OCI-LY1 (cell line): ENCODE data around the gene PTPRT.

Experiments
- H2AFZ ChIP-seq: fragments of 200-600 bp; sonication (generic), shearing (Covaris generic); 2 replicates; pipeline ENCODE4 v1.6.0; 2014; ENCODE audit warnings: antibody characterized with exemption, mild to moderate bottlenecking, low read length
- H3F3A ChIP-seq: fragments of 200-600 bp; sonication (generic), shearing (Covaris generic); 2 replicates; pipeline ENCODE4 v1.6.0; 2014; ENCODE audit warnings: mild to moderate bottlenecking, antibody characterized with exemption, low read length, moderate library complexity; ENCODE audit not compliant: insufficient read depth
- H3K27ac ChIP-seq: fragments of 200-600 bp; sonication (generic); 2 replicates; pipeline ENCODE4 v1.5.1; 2014; ENCODE audit warnings: low read length, mixed run types, mild to moderate bottlenecking, low read depth; ENCODE audit not compliant: poor library complexity, severe bottlenecking
- H3K27me3 ChIP-seq: fragments of 200-600 bp; sonication (generic); 2 replicates; pipeline ENCODE4 v1.6.0; 2014; ENCODE audit warnings: antibody characterized with exemption, mild to moderate bottlenecking, low read length, moderate library complexity; ENCODE audit not compliant: insufficient read depth
- H3K36me3 ChIP-seq: fragments of 200-600 bp; sonication (generic); 2 replicates; pipeline ENCODE4 v1.6.1; 2014; ENCODE audit warnings: mild to moderate bottlenecking, antibody characterized with exemption, low read length, moderate library complexity, mixed read lengths; ENCODE audit not compliant: insufficient read depth
- H3K4me1 ChIP-seq: fragments of 200-600 bp; sonication (generic); 2 replicates; pipeline ENCODE4 v1.5.1; 2014; ENCODE audit warnings: mild to moderate bottlenecking, low read length, moderate library complexity; ENCODE audit not compliant: insufficient read depth, severe bottlenecking
- H3K4me2 ChIP-seq: fragments of 200-600 bp; sonication (generic), shearing (Covaris generic); 2 replicates; pipeline ENCODE4 v1.6.1; 2014; ENCODE audit warnings: low read length
- H3K4me3 ChIP-seq: fragments of 200-600 bp; sonication (generic); 2 replicates; pipeline ENCODE4 v1.5.1; 2014; ENCODE audit warnings: low read length, low read depth, mild to moderate bottlenecking, mixed read lengths; ENCODE audit not compliant: poor library complexity, severe bottlenecking
- H3K79me2 ChIP-seq: fragments of 200-600 bp; shearing (Covaris generic); 2 replicates; pipeline ENCODE4 v1.6.1; 2016; ENCODE audit warnings: mixed run types, low read length, mixed read lengths; ENCODE audit not compliant: insufficient read depth
- H3K9ac ChIP-seq: fragments of 200-600 bp; sonication (generic), shearing (Covaris generic); 2 replicates; pipeline ENCODE4 v1.6.1; 2014; ENCODE audit warnings: mild to moderate bottlenecking, low read length, mixed read lengths
- H3K9me2 ChIP-seq: fragments of 200-600 bp; sonication (generic), shearing (Covaris generic); 2 replicates; pipeline ENCODE4 v1.6.1; 2014; ENCODE audit warnings: low read depth, mild to moderate bottlenecking, low read length, mixed read lengths
- H3K9me3 ChIP-seq: fragments of 200-600 bp; shearing (Covaris generic); 2 replicates; pipeline ENCODE4 v1.6.1; 2014; ENCODE audit warnings: low read length, mixed read lengths
- H4K20me1 ChIP-seq: fragments of 200-600 bp; sonication (generic), shearing (Covaris generic); 2 replicates; pipeline ENCODE4 v1.6.0; 2016; ENCODE audit warnings: mild to moderate bottlenecking, low read length; ENCODE audit not compliant: insufficient read depth
- EZH2 ChIP-seq: fragments of 200-600 bp; sonication (generic), shearing (Covaris generic); IDR thresholded peaks from 2 replicates; pipeline ENCODE4 v1.8.0; 2017; ENCODE audit warnings: borderline replicate concordance, mixed run types, mild to moderate bottlenecking, antibody characterized with exemption, low read length, moderate library complexity, mixed read lengths
- TF ChIP-seq, protein P1 (sequence below): fragments of 200-600 bp; sonication (generic), shearing (Covaris generic); IDR thresholded peaks from 2 replicates; pipeline ENCODE4 v1.5.1; 2017; ENCODE audit warnings: mild to moderate bottlenecking, antibody characterized with exemption, low read length, moderate library complexity, mixed read lengths

Gene PTPRT

DNA sequence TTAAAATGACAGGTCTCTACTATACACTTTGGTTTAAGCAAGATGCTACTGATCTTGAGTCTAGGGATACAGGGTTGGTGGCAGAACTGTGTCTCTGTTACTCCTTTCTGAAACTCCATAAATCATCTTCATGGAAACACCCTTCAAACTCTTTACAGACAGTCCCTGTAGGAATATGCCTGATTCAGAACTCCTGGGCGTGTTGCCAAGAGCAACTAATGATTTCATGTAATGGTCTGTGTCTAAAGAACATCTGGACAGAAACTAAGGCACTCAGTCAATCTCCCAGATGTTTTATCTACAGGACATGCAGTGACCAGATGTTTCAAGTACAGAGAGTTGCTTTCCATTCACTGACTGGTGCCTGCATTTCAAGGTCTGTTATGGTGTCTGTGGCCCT, 1107.1 kb downstream of the PTPRT start:
- Histone ChIP-seq H3K4me1 (no peaks in the 10 kb centered on the region), H2AFZ (no peak overlapping the region), H4K20me1 (no peaks in the 10 kb centered on the region), H3K36me3 (no peaks in the 10 kb centered on the region), H3K9ac (no peak overlapping the region), H3K27ac (no peak overlapping the region), H3K4me3 (no peak overlapping the region), H3F3A (no peaks in the 10 kb centered on the region), H3K4me2 (no peak overlapping the region), H3K9me2 (no peaks in the 10 kb centered on the region), H3K79me2 (no peaks in the 10 kb centered on the region), H3K27me3 (no peaks in the 10 kb centered on the region), H3K9me3 (no peaks in the 10 kb centered on the region)
- TF ChIP-seq EZH2, result no peak
- TF ChIP-seq, protein P1, sequence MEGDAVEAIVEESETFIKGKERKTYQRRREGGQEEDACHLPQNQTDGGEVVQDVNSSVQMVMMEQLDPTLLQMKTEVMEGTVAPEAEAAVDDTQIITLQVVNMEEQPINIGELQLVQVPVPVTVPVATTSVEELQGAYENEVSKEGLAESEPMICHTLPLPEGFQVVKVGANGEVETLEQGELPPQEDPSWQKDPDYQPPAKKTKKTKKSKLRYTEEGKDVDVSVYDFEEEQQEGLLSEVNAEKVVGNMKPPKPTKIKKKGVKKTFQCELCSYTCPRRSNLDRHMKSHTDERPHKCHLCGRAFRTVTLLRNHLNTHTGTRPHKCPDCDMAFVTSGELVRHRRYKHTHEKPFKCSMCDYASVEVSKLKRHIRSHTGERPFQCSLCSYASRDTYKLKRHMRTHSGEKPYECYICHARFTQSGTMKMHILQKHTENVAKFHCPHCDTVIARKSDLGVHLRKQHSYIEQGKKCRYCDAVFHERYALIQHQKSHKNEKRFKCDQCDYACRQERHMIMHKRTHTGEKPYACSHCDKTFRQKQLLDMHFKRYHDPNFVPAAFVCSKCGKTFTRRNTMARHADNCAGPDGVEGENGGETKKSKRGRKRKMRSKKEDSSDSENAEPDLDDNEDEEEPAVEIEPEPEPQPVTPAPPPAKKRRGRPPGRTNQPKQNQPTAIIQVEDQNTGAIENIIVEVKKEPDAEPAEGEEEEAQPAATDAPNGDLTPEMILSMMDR, result no peak

DNA sequence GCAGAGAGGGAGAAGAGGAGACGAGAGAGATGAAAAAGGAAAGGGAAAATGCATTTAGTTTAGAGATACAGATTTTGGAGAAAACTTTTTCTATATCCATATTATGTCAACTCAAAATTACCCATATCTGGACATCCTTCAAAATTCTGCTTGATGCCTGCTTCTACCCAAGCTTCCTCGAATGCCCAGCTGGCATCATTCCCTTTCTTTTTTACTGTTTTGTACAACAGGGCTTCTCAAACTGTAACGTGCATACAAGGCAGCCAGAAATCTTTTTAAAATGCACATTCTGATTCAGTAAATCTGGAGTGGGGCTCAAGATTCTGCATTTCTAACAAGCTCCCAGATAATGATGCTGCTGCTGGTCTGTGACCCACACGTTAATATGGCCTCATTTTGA, 1108.8 kb downstream of the PTPRT start:
- Histone ChIP-seq H3K4me1 (no peaks in the 10 kb centered on the region), H3K27ac (no peak overlapping the region), H3K36me3 (no peaks in the 10 kb centered on the region), H4K20me1 (no peaks in the 10 kb centered on the region), H3K4me3 (no peak overlapping the region), H3K79me2 (no peaks in the 10 kb centered on the region), H3K9me3 (no peaks in the 10 kb centered on the region), H2AFZ (no peak overlapping the region), H3F3A (no peaks in the 10 kb centered on the region), H3K4me2 (no peak overlapping the region), H3K9ac (no peak overlapping the region), H3K9me2 (no peaks in the 10 kb centered on the region), H3K27me3 (no peaks in the 10 kb centered on the region)
- TF ChIP-seq, protein P1, result no peak
- TF ChIP-seq EZH2, result no peak

DNA sequence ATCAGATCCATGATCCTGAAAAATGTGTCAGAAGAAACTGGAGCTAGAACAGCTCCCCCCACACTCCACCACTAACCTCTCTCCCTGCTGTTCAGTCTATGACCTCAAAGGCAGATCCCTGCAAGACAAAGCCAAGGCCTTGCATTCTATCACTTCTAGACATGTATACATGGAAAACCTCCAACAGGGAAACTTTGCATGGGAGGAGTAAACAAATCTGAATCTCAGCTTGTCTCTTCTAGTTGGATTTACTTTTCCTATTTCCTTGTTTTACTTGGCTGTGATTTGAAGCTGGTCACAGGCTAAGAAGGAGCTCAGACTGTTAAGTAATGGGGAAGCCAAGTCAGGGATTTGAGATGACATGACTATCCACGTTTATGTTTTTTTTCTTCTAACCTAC, 1114.8 kb downstream of the PTPRT start:
- Histone ChIP-seq H3K4me2 (no peak overlapping the region), H3K9ac (no peak overlapping the region), H3F3A (no peaks in the 10 kb centered on the region), H3K4me1 (no peaks in the 10 kb centered on the region), H3K9me2 (no peaks in the 10 kb centered on the region), H3K79me2 (no peaks in the 10 kb centered on the region), H3K27me3 (no peaks in the 10 kb centered on the region), H4K20me1 (no peaks in the 10 kb centered on the region), H3K36me3 (no peaks in the 10 kb centered on the region), H2AFZ (no peak overlapping the region), H3K4me3 (no peak overlapping the region), H3K9me3 (no peaks in the 10 kb centered on the region), H3K27ac (no peak overlapping the region)
- TF ChIP-seq EZH2, result no peak
- TF ChIP-seq, protein P1, result no peak
